Measurements from ENCODE around the gene CCR8. TPM values are rescaled to one million over a fixed set of nuclear protein-coding genes. Genes with fewer than 3 reads are reported as not detected.

Gene CCR8
- total and polyA plus RNA-seq, 3 experiments from 2014 or later: 2.1 to 5.3 (median 2.9) TPM

DNA sequence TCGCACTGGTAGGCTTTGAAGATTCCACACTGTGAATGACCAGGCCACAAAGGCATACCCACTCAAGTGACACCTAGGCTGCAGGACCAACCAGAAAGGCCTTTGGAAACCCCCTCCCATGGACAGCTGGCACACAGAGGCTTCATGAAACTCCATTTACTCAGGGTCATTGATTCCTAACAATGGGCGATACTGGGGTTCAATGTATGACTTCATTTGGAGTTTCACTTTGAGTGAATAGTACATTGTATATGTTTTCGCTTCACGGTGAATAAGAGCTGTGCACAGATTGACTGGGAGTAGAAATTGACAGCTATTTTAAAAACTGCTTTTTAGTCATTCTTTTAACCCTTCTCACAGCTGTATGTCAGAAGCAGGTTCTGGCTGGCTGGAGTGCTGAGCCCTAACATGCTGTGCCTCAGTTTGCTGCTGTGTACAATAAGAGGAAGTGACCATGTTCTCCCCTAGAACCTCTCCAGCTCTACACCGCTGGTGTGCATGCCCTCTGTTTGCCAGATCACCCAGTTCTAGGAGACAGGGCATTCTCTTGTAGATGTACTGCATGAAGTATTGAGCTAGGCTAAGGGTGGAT lies 34.2 kb upstream of the CCR8 start:
- H3K9me3 Mint-ChIP-seq: peaks cover 12 to 22% (median 19%) of the 10 kb centered on the region in 5 donors
- Histone ChIP-seq H3K4me1 (ENCODE audit: insufficient read depth, low read length) (peaks cover 9% of the 10 kb centered on the region), H3K36me3 (ENCODE audit: insufficient read depth, low read length) (no peaks in the 10 kb centered on the region), H3K27me3 (ENCODE audit: insufficient read depth, low read length, poor library complexity, severe bottlenecking) (no peaks in the 10 kb centered on the region), H3K9me3 (ENCODE audit: low read length) (peaks cover 15% of the 10 kb centered on the region), H3K27ac (ENCODE audit: low read depth, low read length) (no peak overlapping the region), H3K4me3 (ENCODE audit: low read length) (no peak overlapping the region)
- H3K4me3 Mint-ChIP-seq: peak overlapping the region in 1 of 7 donors; percentile 27
- H3K27me3 Mint-ChIP-seq: peaks cover 11 to 21% of the 10 kb centered on the region in 2 donors
- H3K4me1 Mint-ChIP-seq: peaks cover 4 to 23% (median 14%) of the 10 kb centered on the region in 3 donors
- peak overlapping the region in 3 of 8 donors; percentile 34 to 90 (median 34) for H3K27ac Mint-ChIP-seq
- no peak for DNase-seq
- POLR2A ChIA-PET: no interaction called here
- CTCF ChIA-PET: interaction anchor here (1.6 to 3.3 kb wide), 2 partner anchors 8 to 106 kb away, joined by 4 to 9 read pairs; no protein-coding TSS in a partner anchor
- H3K36me3 Mint-ChIP-seq: peaks cover 0 to 19% (median 3%) of the 10 kb centered on the region in 3 donors

DNA sequence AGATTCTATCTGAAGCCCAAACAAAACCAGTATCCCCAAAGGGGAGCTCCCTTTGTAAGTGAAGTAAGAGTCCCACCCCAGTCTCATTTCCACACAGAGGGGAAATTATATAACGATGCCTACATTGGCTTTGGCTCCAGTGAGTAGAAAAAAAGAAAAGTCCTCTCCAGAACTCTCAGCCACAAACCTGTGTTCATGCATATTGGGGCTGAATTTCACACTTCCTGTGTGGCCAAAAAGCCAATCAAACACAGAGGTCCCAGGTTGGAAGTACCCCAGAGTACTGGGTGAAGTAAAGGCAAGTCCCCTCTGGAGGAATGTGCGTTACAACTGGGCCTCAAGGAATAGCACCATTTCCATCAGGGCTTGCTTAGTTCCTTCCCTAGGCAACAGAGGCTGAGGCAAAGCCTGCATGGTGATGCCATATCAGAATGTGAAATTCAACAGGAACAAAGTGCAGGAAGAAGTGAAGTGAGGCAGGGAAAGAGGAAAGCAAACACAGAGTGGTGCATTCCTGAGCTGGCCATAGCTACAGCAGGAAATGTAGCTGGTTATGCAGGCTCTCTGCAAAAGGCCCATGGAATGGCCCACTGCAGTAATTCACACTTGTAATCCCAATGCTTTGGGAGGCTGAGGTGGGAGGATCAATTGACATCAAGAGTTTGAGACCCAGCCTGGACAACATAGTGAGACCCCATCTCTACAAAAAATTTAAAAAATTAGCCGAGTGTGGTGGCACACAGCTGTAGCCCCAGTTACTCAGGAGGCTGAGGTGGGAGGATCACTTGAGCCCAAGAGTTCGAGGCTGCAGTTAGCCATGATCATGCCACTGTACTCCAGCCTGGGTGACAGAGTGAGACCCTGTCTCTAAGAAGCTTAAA lies 33.1 kb upstream of the CCR8 start:
- H3K27ac Mint-ChIP-seq: peak overlapping the region in 1 of 8 donors; percentile 54
- H3K36me3 Mint-ChIP-seq: peaks cover 0 to 30% (median 4%) of the 10 kb centered on the region in 3 donors
- H3K9me3 ChIP-seq (ENCODE audit: low read length): peaks cover 15% of the 10 kb centered on the region
- H3K27me3 ChIP-seq (ENCODE audit: insufficient read depth, low read length, poor library complexity, severe bottlenecking): no peaks in the 10 kb centered on the region
- H3K27ac ChIP-seq (ENCODE audit: low read depth, low read length): no peak overlapping the region
- no peak for DNase-seq
- peaks cover 4 to 22% (median 11%) of the 10 kb centered on the region in 3 donors for H3K4me1 Mint-ChIP-seq
- H3K27me3 Mint-ChIP-seq: peaks cover 22 to 28% of the 10 kb centered on the region in 2 donors
- peaks cover 12 to 33% (median 30%) of the 10 kb centered on the region in 5 donors for H3K9me3 Mint-ChIP-seq
- H3K4me3 Mint-ChIP-seq: no peak overlapping the region
- CTCF ChIA-PET: interaction anchor here (0.7 to 3.3 kb wide), 2 partner anchors 9 to 804 kb away, joined by 4 to 9 read pairs; no protein-coding TSS in a partner anchor
- no peaks in the 10 kb centered on the region for H3K36me3 ChIP-seq (ENCODE audit: insufficient read depth, low read length)
- H3K4me3 ChIP-seq (ENCODE audit: low read length): no peak overlapping the region
- peaks cover 9% of the 10 kb centered on the region for H3K4me1 ChIP-seq (ENCODE audit: insufficient read depth, low read length)
- POLR2A ChIA-PET: no interaction called here

DNA sequence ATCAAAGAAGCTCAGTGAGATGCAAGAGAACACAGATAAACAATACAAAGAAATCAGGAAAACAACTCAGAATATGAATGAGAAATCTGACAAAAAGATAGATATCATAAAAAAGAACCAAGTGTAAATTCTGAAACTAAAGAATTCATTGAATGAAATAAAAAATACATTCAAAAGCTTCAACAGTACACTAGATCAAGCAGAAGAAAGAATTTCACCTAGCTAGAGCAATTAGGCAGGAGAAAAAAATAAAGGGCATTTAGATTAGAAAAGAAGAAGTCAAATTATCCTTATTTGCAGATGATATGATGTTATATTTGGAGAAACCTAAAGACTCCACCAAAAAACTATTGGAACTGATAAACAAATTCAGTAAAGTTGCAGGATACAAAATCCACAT lies 30.2 kb upstream of the CCR8 start:
- DNase-seq: no peak
- ChIA-PET POLR2A (no interaction called here), CTCF (no interaction called here)
- H3K9me3 Mint-ChIP-seq: peaks cover 20 to 55% (median 45%) of the 10 kb centered on the region in 5 donors
- H3K27ac ChIP-seq (ENCODE audit: low read depth, low read length): no peak overlapping the region
- H3K27ac Mint-ChIP-seq: no peak overlapping the region
- no peaks in the 10 kb centered on the region for H3K27me3 ChIP-seq (ENCODE audit: insufficient read depth, low read length, poor library complexity, severe bottlenecking)
- peaks cover 2 to 14% (median 5%) of the 10 kb centered on the region in 3 donors for H3K4me1 Mint-ChIP-seq
- H3K36me3 ChIP-seq (ENCODE audit: insufficient read depth, low read length): no peaks in the 10 kb centered on the region
- H3K36me3 Mint-ChIP-seq: peaks cover 0 to 49% (median 6%) of the 10 kb centered on the region in 3 donors
- H3K4me1 ChIP-seq (ENCODE audit: insufficient read depth, low read length): peaks cover 9% of the 10 kb centered on the region
- H3K27me3 Mint-ChIP-seq: peaks cover 32 to 41% of the 10 kb centered on the region in 2 donors
- no peak overlapping the region for H3K4me3 Mint-ChIP-seq
- H3K9me3 ChIP-seq (ENCODE audit: low read length): peaks cover 15% of the 10 kb centered on the region
- no peak overlapping the region for H3K4me3 ChIP-seq (ENCODE audit: low read length)

- H3K9me3 ChIP-seq (ENCODE audit: low read length): peaks cover 15% of the 10 kb centered on the region
- peaks cover 36 to 49% of the 10 kb centered on the region in 2 donors for H3K27me3 Mint-ChIP-seq
- H3K27me3 ChIP-seq (ENCODE audit: insufficient read depth, low read length, poor library complexity, severe bottlenecking): no peaks in the 10 kb centered on the region
- H3K9me3 Mint-ChIP-seq: peaks cover 20 to 71% (median 47%) of the 10 kb centered on the region in 5 donors
- no peaks in the 10 kb centered on the region for H3K4me1 ChIP-seq (ENCODE audit: insufficient read depth, low read length)
- POLR2A ChIA-PET: no interaction called here
- no peak overlapping the region for H3K27ac Mint-ChIP-seq
- CTCF ChIA-PET: interaction anchor here (1.7 to 3.4 kb wide), 2 partner anchors 11 to 14 kb away, joined by 5 to 9 read pairs; no protein-coding TSS in a partner anchor
- no peak overlapping the region for H3K4me3 ChIP-seq (ENCODE audit: low read length)
- H3K4me1 Mint-ChIP-seq: no peaks in the 10 kb centered on the region
- no peak for DNase-seq
- no peaks in the 10 kb centered on the region for H3K36me3 ChIP-seq (ENCODE audit: insufficient read depth, low read length)
- H3K36me3 Mint-ChIP-seq: peaks cover 0 to 59% (median 6%) of the 10 kb centered on the region in 3 donors
- no peak overlapping the region for H3K4me3 Mint-ChIP-seq
- H3K27ac ChIP-seq (ENCODE audit: low read depth, low read length): no peak overlapping the region
These were observed 27.3 kb upstream of the CCR8 start for GRCh38 chr3:39302178-39302577.

DNA sequence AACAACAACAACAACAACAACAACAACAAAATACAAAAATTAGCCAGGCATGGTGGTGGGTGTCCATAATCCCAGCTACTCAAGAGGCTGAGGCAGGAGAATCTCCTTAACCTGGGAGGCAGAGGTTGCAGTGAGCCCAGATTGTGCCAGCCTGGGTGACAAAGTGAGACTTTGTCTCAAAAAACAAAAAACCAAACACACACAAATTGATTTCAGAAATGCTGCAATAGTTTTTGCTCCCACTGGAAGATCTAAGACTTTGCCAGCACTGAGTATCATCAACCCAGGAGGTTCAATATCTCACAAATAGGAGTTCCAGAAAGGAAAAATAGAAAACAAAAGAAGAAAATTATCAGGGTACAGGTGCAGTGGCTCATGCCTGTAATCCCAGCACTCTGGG lies 16.2 kb upstream of the CCR8 start:
- Mint-ChIP-seq H3K4me3 (no peak overlapping the region), H3K9me3 (peaks cover 3 to 20% (median 17%) of the 10 kb centered on the region in 5 donors), H3K27ac (no peak overlapping the region), H3K27me3 (peaks cover 5 to 9% of the 10 kb centered on the region in 2 donors), H3K4me1 (no peaks in the 10 kb centered on the region), H3K36me3 (peaks cover 0 to 24% (median 2%) of the 10 kb centered on the region in 3 donors)
- Histone ChIP-seq H3K9me3 (ENCODE audit: low read length) (no peaks in the 10 kb centered on the region), H3K4me3 (ENCODE audit: low read length) (no peak overlapping the region), H3K27ac (ENCODE audit: low read depth, low read length) (no peak overlapping the region), H3K4me1 (ENCODE audit: insufficient read depth, low read length) (no peaks in the 10 kb centered on the region), H3K36me3 (ENCODE audit: insufficient read depth, low read length) (no peaks in the 10 kb centered on the region), H3K27me3 (ENCODE audit: insufficient read depth, low read length, poor library complexity, severe bottlenecking) (no peaks in the 10 kb centered on the region)
- POLR2A ChIA-PET: no interaction called here
- DNase-seq: no peak
- CTCF ChIA-PET: no interaction called here

- no peak for DNase-seq
- no peaks in the 10 kb centered on the region for H3K27me3 ChIP-seq (ENCODE audit: insufficient read depth, low read length, poor library complexity, severe bottlenecking)
- Mint-ChIP-seq H3K4me1 (no peaks in the 10 kb centered on the region), H3K36me3 (peaks cover 0 to 24% (median 2%) of the 10 kb centered on the region in 3 donors), H3K4me3 (no peak overlapping the region), H3K27ac (no peak overlapping the region), H3K9me3 (peaks cover 3 to 20% (median 17%) of the 10 kb centered on the region in 5 donors), H3K27me3 (peaks cover 3 to 5% of the 10 kb centered on the region in 2 donors)
- H3K4me1 ChIP-seq (ENCODE audit: insufficient read depth, low read length): no peaks in the 10 kb centered on the region
- no peak overlapping the region for H3K27ac ChIP-seq (ENCODE audit: low read depth, low read length)
- ChIA-PET POLR2A (no interaction called here), CTCF (no interaction called here)
- no peaks in the 10 kb centered on the region for H3K36me3 ChIP-seq (ENCODE audit: insufficient read depth, low read length)
- no peak overlapping the region for H3K4me3 ChIP-seq (ENCODE audit: low read length)
- no peaks in the 10 kb centered on the region for H3K9me3 ChIP-seq (ENCODE audit: low read length)
These were observed 14.1 kb upstream of the CCR8 start for GRCh38 chr3:39315420-39315819.

GRCh38 chr3:39317571-39318169 lies 11.8 kb upstream of the CCR8 start:
- no peak for DNase-seq
- Histone ChIP-seq H3K36me3 (ENCODE audit: insufficient read depth, low read length) (no peaks in the 10 kb centered on the region), H3K9me3 (ENCODE audit: low read length) (no peaks in the 10 kb centered on the region), H3K4me1 (ENCODE audit: insufficient read depth, low read length) (peaks cover 1% of the 10 kb centered on the region), H3K27me3 (ENCODE audit: insufficient read depth, low read length, poor library complexity, severe bottlenecking) (no peaks in the 10 kb centered on the region), H3K4me3 (ENCODE audit: low read length) (no peak overlapping the region), H3K27ac (ENCODE audit: low read depth, low read length) (no peak overlapping the region)
- CTCF ChIA-PET: no interaction called here
- H3K4me1 Mint-ChIP-seq: peaks cover under 1 to 4% (median 3%) of the 10 kb centered on the region in 3 donors
- no peak overlapping the region for H3K27ac Mint-ChIP-seq
- POLR2A ChIA-PET: no interaction called here
- H3K9me3 Mint-ChIP-seq: peaks cover 3 to 14% (median 9%) of the 10 kb centered on the region in 5 donors
- peaks cover 3 to 6% of the 10 kb centered on the region in 2 donors for H3K27me3 Mint-ChIP-seq
- no peak overlapping the region for H3K4me3 Mint-ChIP-seq
- peaks cover 0 to 19% (median 2%) of the 10 kb centered on the region in 3 donors for H3K36me3 Mint-ChIP-seq

Measured in CD8-positive, alpha-beta memory T cell (primary cell).